Measurements from ENCODE around the gene UBA3. TPM values are rescaled to one million over a fixed set of nuclear protein-coding genes. Genes with fewer than 3 reads are reported as not detected.

Gene UBA3
- total RNA-seq, 2 experiments from 2014 or later, result 81.1 to 88.9 TPM

- Mint-ChIP-seq H3K27ac (no peak overlapping the region), H3K4me3 (no peak overlapping the region), H3K9me3 (no peaks in the 10 kb centered on the region), H3K36me3 (ENCODE audit: low read depth) (no peaks in the 10 kb centered on the region), H3K4me1 (peaks cover 5% of the 10 kb centered on the region), H3K27me3 (no peaks in the 10 kb centered on the region)
- no peak for DNase-seq
- ChIA-PET POLR2A (no interaction called here), CTCF (no interaction called here)
These were observed 36.0 kb upstream of the UBA3 start for GRCh38 chr3:69116162-69116561.

DNA sequence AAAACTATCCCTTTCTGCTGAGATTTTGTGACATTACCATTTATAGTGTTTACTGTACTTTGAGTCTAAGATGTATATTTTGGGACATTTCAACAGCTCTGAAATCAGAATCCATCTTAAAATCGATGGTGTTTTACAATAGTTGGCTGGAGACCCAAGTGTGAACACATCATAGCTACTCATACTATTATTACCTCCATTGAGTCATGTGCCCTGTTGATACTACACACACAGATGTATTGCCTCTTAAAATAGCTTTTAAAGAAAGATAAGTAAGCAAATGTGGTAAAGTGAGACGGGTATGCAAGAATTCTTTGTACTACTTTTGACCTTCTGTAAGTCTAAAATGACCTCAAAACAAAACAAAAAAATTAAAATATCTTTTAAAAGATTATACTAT, 35.6 kb upstream of the UBA3 start:
- Mint-ChIP-seq H3K4me1 (peaks cover under 1% of the 10 kb centered on the region), H3K27ac (no peak overlapping the region), H3K9me3 (no peaks in the 10 kb centered on the region), H3K4me3 (no peak overlapping the region), H3K27me3 (no peaks in the 10 kb centered on the region), H3K36me3 (ENCODE audit: low read depth) (no peaks in the 10 kb centered on the region)
- ChIA-PET POLR2A (no interaction called here), CTCF (no interaction called here)
- no peak for DNase-seq

DNA sequence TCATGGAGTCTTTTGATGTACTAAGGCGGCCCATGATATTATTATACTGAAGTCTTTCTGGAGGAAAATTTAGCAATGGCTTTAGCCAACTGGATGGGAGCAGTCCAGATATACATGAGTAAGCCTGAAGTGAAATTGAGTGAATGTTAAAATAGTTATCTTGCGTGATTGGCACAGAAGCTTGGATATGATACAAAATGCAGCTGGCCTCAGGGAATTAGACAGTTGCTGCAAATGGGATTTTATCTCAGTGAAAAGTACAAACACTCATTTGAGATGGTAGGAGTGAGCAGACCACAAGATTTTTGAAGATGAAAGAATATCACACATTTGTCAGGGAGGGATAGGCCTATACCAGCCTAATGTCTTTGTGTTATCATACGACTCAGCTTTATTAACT, 33.4 kb upstream of the UBA3 start:
- DNase-seq, result no peak
- Mint-ChIP-seq H3K36me3 (ENCODE audit: low read depth) (no peaks in the 10 kb centered on the region), H3K9me3 (no peaks in the 10 kb centered on the region), H3K4me3 (no peak overlapping the region), H3K27ac (no peak overlapping the region), H3K27me3 (no peaks in the 10 kb centered on the region), H3K4me1 (no peaks in the 10 kb centered on the region)
- ChIA-PET CTCF (interaction anchor here (0.5 to 1.6 kb wide), 4 partner anchors 12 to 197 kb away, joined by 3 to 4 read pairs (median 3); no protein-coding TSS in a partner anchor), POLR2A (interaction anchor here (0.7 kb wide), 1 partner anchor 198 kb away, joined by 5 read pairs; no protein-coding TSS in a partner anchor)

DNA sequence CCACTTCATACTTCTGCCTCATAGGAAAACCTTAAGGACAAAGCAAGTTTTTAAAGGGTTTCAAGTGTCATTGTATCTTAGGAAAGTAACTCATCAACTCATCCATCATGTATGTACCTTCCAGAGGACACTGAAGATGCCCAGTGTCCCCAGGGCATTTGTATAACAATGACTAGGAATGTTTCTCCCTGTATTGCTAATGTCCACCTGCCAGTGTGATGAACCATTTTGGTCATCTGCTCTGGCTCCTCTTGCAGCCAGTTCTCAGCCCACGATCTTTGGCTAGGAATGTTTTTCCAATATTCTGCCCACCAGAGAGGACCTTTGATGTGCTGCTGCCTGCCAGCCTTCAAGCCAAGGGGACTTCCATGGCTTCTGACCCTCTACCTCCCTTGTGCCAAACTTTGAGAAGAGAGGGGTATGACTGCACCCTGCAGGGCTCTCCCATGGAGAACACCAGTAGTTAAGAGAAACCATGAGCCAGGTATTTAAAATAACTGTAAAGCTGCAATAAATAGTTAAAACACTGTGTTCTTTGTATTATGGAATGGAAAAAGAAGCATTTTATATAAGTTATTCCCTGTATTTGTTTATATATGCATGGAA, 30.9 kb upstream of the UBA3 start:
- POLR2A ChIA-PET, result no interaction called here
- Mint-ChIP-seq H3K4me3 (no peak overlapping the region), H3K27ac (no peak overlapping the region), H3K36me3 (ENCODE audit: low read depth) (peaks cover 8% of the 10 kb centered on the region), H3K4me1 (peaks cover 1% of the 10 kb centered on the region), H3K9me3 (no peaks in the 10 kb centered on the region), H3K27me3 (no peaks in the 10 kb centered on the region)
- no peak for DNase-seq
- CTCF ChIA-PET, result no interaction called here

- no peaks in the 10 kb centered on the region for H3K9me3 Mint-ChIP-seq
These were observed 28.6 kb upstream of the UBA3 start for GRCh38 chr3:69108811-69109210.

DNA sequence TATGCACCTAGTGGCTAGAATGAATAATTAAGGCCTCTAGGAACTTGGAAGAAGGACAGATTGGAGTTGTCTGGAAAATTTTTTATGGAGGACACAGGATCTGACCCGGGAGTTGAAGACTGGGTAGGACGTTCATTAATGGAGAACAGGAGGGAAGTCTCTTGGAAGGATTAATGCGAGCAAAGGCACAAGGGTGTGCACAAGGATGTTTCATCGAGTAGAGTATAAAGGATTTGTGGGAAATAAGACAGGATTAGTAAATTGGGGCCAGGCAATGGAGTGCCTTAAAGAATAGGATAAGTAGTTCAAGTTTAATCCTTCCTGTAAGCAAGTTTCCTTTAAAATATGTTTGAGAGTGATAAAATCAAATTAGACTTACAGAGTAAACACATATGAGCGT, 27.7 kb upstream of the UBA3 start:
- Mint-ChIP-seq H3K27ac (peak overlapping the region; percentile 1), H3K36me3 (ENCODE audit: low read depth) (peaks cover 35% of the 10 kb centered on the region), H3K27me3 (no peaks in the 10 kb centered on the region), H3K4me1 (peaks cover 24% of the 10 kb centered on the region), H3K4me3 (no peak overlapping the region), H3K9me3 (no peaks in the 10 kb centered on the region)
- POLR2A ChIA-PET, result no interaction called here
- DNase-seq, result no peak
- CTCF ChIA-PET, result interaction anchor here (0.6 to 1.5 kb wide), 3 partner anchors 11 to 26 kb away, joined by 3 read pairs; no protein-coding TSS in a partner anchor

More at GRCh38 chr3:69108811-69109210, 28.6 kb upstream of the UBA3 start:
- DNase-seq, result no peak
- Mint-ChIP-seq H3K4me3 (no peak overlapping the region), H3K4me1 (peaks cover 15% of the 10 kb centered on the region), H3K36me3 (ENCODE audit: low read depth) (peaks cover 28% of the 10 kb centered on the region), H3K27me3 (no peaks in the 10 kb centered on the region), H3K27ac (no peak overlapping the region)
- ChIA-PET CTCF (interaction anchor here (0.7 to 1.6 kb wide), 3 partner anchors 10 to 12 kb away, joined by 3 to 4 read pairs (median 3); no protein-coding TSS in a partner anchor), POLR2A (no interaction called here)

DNA sequence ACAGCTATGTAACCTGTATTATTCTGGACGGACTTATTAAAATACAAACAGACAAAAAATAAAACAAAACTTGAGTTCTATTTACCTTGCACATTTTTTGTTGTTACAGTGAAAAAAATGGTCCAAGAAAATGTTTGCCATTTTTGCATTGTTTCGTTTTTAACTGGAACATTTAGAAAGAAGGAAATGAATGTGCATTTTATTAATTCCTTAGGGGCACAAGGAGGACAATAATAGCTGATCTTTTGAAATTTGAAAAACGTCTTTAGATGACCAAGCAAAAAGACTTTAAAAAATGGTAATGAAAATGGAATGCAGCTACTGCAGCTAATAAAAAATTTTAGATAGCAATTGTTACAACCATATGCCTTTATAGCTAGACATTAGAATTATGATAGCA, 25.2 kb upstream of the UBA3 start:
- Mint-ChIP-seq H3K36me3 (ENCODE audit: low read depth) (peaks cover 52% of the 10 kb centered on the region), H3K4me3 (no peak overlapping the region), H3K9me3 (no peaks in the 10 kb centered on the region), H3K27me3 (no peaks in the 10 kb centered on the region), H3K27ac (no peak overlapping the region), H3K4me1 (peaks cover 34% of the 10 kb centered on the region)
- POLR2A ChIA-PET, result no interaction called here
- CTCF ChIA-PET, result interaction anchor here (0.9 to 1.2 kb wide), 4 partner anchors 14 to 57 kb away, joined by 3 to 4 read pairs (median 3); no protein-coding TSS in a partner anchor
- DNase-seq, result no peak

GRCh38 chr3:69104586-69104985, 24.4 kb upstream of the UBA3 start:
- Mint-ChIP-seq H3K27ac (no peak overlapping the region), H3K27me3 (no peaks in the 10 kb centered on the region), H3K36me3 (ENCODE audit: low read depth) (peaks cover 60% of the 10 kb centered on the region), H3K9me3 (no peaks in the 10 kb centered on the region), H3K4me3 (no peak overlapping the region), H3K4me1 (peaks cover 37% of the 10 kb centered on the region)
- ChIA-PET CTCF (interaction anchor here (0.9 to 1.2 kb wide), 2 partner anchors 15 to 57 kb away, joined by 3 to 4 read pairs; no protein-coding TSS in a partner anchor), POLR2A (no interaction called here)
- DNase-seq, result no peak

GRCh38 chr3:69103123-69103522, 23.0 kb upstream of the UBA3 start:
- Mint-ChIP-seq H3K27ac (no peak overlapping the region), H3K4me1 (peaks cover 42% of the 10 kb centered on the region), H3K9me3 (no peaks in the 10 kb centered on the region), H3K36me3 (ENCODE audit: low read depth) (peaks cover 65% of the 10 kb centered on the region), H3K4me3 (no peak overlapping the region), H3K27me3 (no peaks in the 10 kb centered on the region)
- no peak for DNase-seq
- CTCF ChIA-PET, result no interaction called here
- POLR2A ChIA-PET, result no interaction called here

GRCh38 chr3:69102384-69102783, 22.2 kb upstream of the UBA3 start:
- H3K36me3 Mint-ChIP-seq (ENCODE audit: low read depth), result peaks cover 66% of the 10 kb centered on the region
- DNase-seq, result no peak
- peaks cover 46% of the 10 kb centered on the region for H3K4me1 Mint-ChIP-seq
- POLR2A ChIA-PET, result no interaction called here
- CTCF ChIA-PET, result interaction anchor here (1.2 to 1.7 kb wide), 3 partner anchors 11 to 18 kb away, joined by 3 to 6 read pairs (median 4); partner anchors contain the start of gene ARL6IP5
- H3K27ac Mint-ChIP-seq, result peak overlapping the region; percentile 61
- H3K4me3 Mint-ChIP-seq, result no peak overlapping the region
- no peaks in the 10 kb centered on the region for H3K27me3 Mint-ChIP-seq
- no peaks in the 10 kb centered on the region for H3K9me3 Mint-ChIP-seq

- CTCF ChIA-PET, result interaction anchor here (0.6 to 1.5 kb wide), 4 partner anchors 11 to 207 kb away, joined by 3 to 5 read pairs (median 4); partner anchors contain the start of gene ARL6IP5
- no peak for DNase-seq
- no peaks in the 10 kb centered on the region for H3K9me3 Mint-ChIP-seq
- peaks cover 71% of the 10 kb centered on the region for H3K36me3 Mint-ChIP-seq (ENCODE audit: low read depth)
- no peak overlapping the region for H3K27ac Mint-ChIP-seq
- no peak overlapping the region for H3K4me3 Mint-ChIP-seq
- no peaks in the 10 kb centered on the region for H3K27me3 Mint-ChIP-seq
- peaks cover 64% of the 10 kb centered on the region for H3K4me1 Mint-ChIP-seq
- POLR2A ChIA-PET, result no interaction called here
These were observed 19.4 kb upstream of the UBA3 start for GRCh38 chr3:69099576-69099975.

- no peaks in the 10 kb centered on the region for H3K9me3 Mint-ChIP-seq
- peaks cover 65% of the 10 kb centered on the region for H3K4me1 Mint-ChIP-seq
- H3K27ac Mint-ChIP-seq, result peak overlapping the region; percentile 61
- CTCF ChIA-PET, result interaction anchor here (0.8 to 1.3 kb wide), 2 partner anchors 12 to 13 kb away, joined by 3 read pairs; partner anchors contain the start of gene ARL6IP5
- POLR2A ChIA-PET, result no interaction called here
- peaks cover 73% of the 10 kb centered on the region for H3K36me3 Mint-ChIP-seq (ENCODE audit: low read depth)
- H3K4me3 Mint-ChIP-seq, result no peak overlapping the region
- no peak for DNase-seq
- H3K27me3 Mint-ChIP-seq, result no peaks in the 10 kb centered on the region
These were observed 17.4 kb upstream of the UBA3 start for GRCh38 chr3:69097407-69098086.

- H3K4me1 Mint-ChIP-seq, result peaks cover 68% of the 10 kb centered on the region
- H3K9me3 Mint-ChIP-seq, result no peaks in the 10 kb centered on the region
- H3K4me3 Mint-ChIP-seq, result peak overlapping the region; percentile 61
- H3K27me3 Mint-ChIP-seq, result no peaks in the 10 kb centered on the region
- DNase-seq, result no peak
- H3K27ac Mint-ChIP-seq, result peak overlapping the region; percentile 83
- ChIA-PET POLR2A (no interaction called here), CTCF (interaction anchor here (1.1 to 1.7 kb wide), 2 partner anchors 12 kb away, joined by 3 to 6 read pairs; partner anchors contain the start of gene ARL6IP5)
- peaks cover 74% of the 10 kb centered on the region for H3K36me3 Mint-ChIP-seq (ENCODE audit: low read depth)
These were observed 16.1 kb upstream of the UBA3 start for GRCh38 chr3:69096299-69096698.
